Ascending aorta (tissue), 2 donors: ENCODE measurements around the gene STOX1. TPM values are rescaled to one million over a fixed set of nuclear protein-coding genes. Genes with fewer than 3 reads are reported as not detected.
A peak's percentile ranks its signal among the peaks of the same experiment; 100 is the strongest.
"Not testable (repeated sequence)": the region's sequence is repeated elsewhere in the genome, so short reads cannot be mapped to it uniquely, and the experiment has no call there.

Experiments
- DNase-seq, 2 donors: peaks; one replicate each; pipeline ENCODE4 v3.0.0-alpha.2; 2019; ENCODE audit warnings: low spot score in 2 of 2
- H3K27ac ChIP-seq, 2 donors: fragments of 200-600 bp; sonication (generic); one replicate each; pipeline ENCODE4 v1.5.1; 2016 to 2017; ENCODE audit warnings: mild to moderate bottlenecking in 1 of 2
- H3K27me3 ChIP-seq: fragments of 200-600 bp; sonication (generic); one replicate; pipeline ENCODE4 v1.5.1; 2017
- H3K36me3 ChIP-seq, 2 donors: fragments of 200-600 bp; sonication (generic); one replicate each; pipeline ENCODE4 v1.5.1; 2016
- H3K4me1 ChIP-seq, 2 donors: fragments of 200-600 bp; sonication (generic); one replicate each; pipeline ENCODE4 v1.5.1; 2016 to 2017; ENCODE audit warnings: mild to moderate bottlenecking in 1 of 2
- H3K4me3 ChIP-seq, 2 donors: fragments of 200-600 bp; sonication (generic); one replicate each; pipeline ENCODE4 v1.5.1; 2016 to 2017; ENCODE audit warnings: mild to moderate bottlenecking in 1 of 2
- H3K9me3 ChIP-seq, 2 donors: fragments of 200-600 bp; sonication (generic); one replicate each; pipeline ENCODE4 v1.5.1; 2016
- CTCF ChIP-seq, 3 experiments: fragments of 200-600 bp in 2 of 3; fragments of 450-650 bp in 1 of 3; sonication (generic) in 2 of 3; IDR thresholded peaks; one replicate each; pipeline ENCODE4 v1.5.1; 2016 to 2019; ENCODE audit warnings: antibody characterized with exemption in 3 of 3, mild to moderate bottlenecking in 1 of 3, moderate library complexity in 1 of 3
- intact Hi-C: fragments of 100-400 bp; cut with DNase I; formaldehyde crosslinking; loops from one replicate; pipeline ENCODE4 v1.15.1; 2023
- total RNA-seq: library from RNA; depleted of rRNA; stranded (reverse); fragments of >200 nt; gene quantifications from one replicate; pipeline ENCODE4 v1.1.0, GENCODE V29; 2016

STOX1 gene
- total RNA-seq, 1 donor from 2014 or later, result 0.11 TPM

GRCh38 chr10:68792115-68792514 lies 35.2 kb upstream of the STOX1 start:
- no peak for DNase-seq
- no peaks in the 10 kb centered on the region for H3K9me3 ChIP-seq
- intact Hi-C loops, result loop anchor here (5.0 kb wide), 1 partner anchor 105 kb away; no protein-coding TSS in a partner anchor
- no peak overlapping the region for H3K27ac ChIP-seq
- no peaks in the 10 kb centered on the region for H3K4me1 ChIP-seq
- H3K36me3 ChIP-seq, result peaks cover 45 to 85% of the 10 kb centered on the region in 2 donors
- TF ChIP-seq CTCF (IDR thresholded peaks at IDR 0.05), result peak in 1 of 3 experiments; percentile 19
- no peak overlapping the region for H3K4me3 ChIP-seq
- no peaks in the 10 kb centered on the region for H3K27me3 ChIP-seq

DNA sequence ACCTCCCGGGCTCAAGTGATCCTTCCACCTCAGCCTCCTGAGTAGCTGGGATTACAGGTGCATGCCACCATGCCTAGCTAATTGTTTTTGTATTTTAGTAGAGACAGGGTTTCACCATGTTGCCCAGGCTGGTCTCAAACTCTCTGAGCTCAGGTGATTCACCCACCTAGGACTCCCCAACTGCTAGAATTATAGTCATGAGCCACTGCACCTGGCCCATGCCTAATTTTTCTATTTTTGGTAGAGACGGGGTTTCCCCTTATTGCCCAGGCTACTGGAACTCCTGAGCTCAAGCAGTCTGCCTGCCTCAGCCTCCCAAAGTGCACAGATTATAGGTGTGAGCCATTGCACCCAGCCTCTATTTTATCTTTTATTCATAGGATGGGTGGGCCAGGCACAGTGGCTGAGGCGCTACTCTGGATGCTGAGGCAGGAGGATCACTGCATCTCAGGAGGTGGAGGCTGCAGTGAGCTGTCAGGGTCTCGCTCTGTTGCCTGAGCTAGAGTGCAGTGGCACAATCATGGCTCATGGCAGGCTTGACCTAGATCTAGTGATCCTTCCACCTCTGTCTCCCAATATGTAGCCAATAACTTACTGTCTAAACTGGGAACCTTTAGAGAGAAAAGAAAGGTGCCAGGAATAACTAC lies 31.3 kb upstream of the STOX1 start:
- no peak overlapping the region for H3K4me3 ChIP-seq
- peaks cover 14 to 46% of the 10 kb centered on the region in 2 donors for H3K36me3 ChIP-seq
- no peak overlapping the region for H3K27ac ChIP-seq
- intact Hi-C loops, result no loop called here
- TF ChIP-seq CTCF (IDR thresholded peaks at IDR 0.05), result no peak
- H3K4me1 ChIP-seq, result no peaks in the 10 kb centered on the region
- no peaks in the 10 kb centered on the region for H3K9me3 ChIP-seq
- DNase-seq, result no peak
- H3K27me3 ChIP-seq, result no peaks in the 10 kb centered on the region

DNA sequence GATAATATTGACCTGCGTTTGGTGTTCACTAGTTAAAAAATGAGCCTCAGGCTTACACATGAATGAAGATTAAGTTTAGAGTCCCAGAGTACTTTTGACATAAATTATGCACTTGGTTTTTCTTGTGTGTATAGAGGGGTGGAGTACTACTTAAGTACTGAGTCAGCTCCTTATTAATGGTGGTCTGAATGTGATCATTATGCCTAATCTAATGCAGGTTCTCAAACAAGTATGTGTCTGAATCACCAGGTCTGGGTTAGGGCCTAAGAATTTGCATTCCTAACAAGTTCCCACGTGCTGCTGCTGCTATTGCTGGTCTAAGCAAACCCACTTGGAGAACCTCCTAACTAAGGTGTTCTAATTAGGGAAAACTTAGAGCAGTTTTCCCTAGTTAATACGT lies 30.7 kb upstream of the STOX1 start:
- intact Hi-C loops, result no loop called here
- Histone ChIP-seq H3K4me1 (no peaks in the 10 kb centered on the region), H3K36me3 (peaks cover 12 to 40% of the 10 kb centered on the region in 2 donors), H3K27ac (no peak overlapping the region), H3K9me3 (no peaks in the 10 kb centered on the region), H3K27me3 (no peaks in the 10 kb centered on the region), H3K4me3 (no peak overlapping the region)
- DNase-seq, result no peak
- no peak for TF ChIP-seq CTCF (IDR thresholded peaks at IDR 0.05)

GRCh38 chr10:68800211-68800610 lies 27.1 kb upstream of the STOX1 start:
- no peaks in the 10 kb centered on the region for H3K4me1 ChIP-seq
- no peak for TF ChIP-seq CTCF (IDR thresholded peaks at IDR 0.05)
- DNase-seq, result no peak
- no peaks in the 10 kb centered on the region for H3K9me3 ChIP-seq
- no peak overlapping the region for H3K27ac ChIP-seq
- H3K36me3 ChIP-seq, result peaks cover 3 to 14% of the 10 kb centered on the region in 2 donors
- intact Hi-C loops, result no loop called here
- no peaks in the 10 kb centered on the region for H3K27me3 ChIP-seq
- H3K4me3 ChIP-seq, result no peak overlapping the region

GRCh38 chr10:68804692-68805091 lies 22.6 kb upstream of the STOX1 start:
- Histone ChIP-seq H3K4me1 (no peaks in the 10 kb centered on the region), H3K36me3 (no peaks in the 10 kb centered on the region), H3K9me3 (no peaks in the 10 kb centered on the region), H3K27ac (no peak overlapping the region), H3K4me3 (no peak overlapping the region), H3K27me3 (no peaks in the 10 kb centered on the region)
- no peak for TF ChIP-seq CTCF (IDR thresholded peaks at IDR 0.05)
- DNase-seq, result peak in 1 of 2 donors; percentile 11
- intact Hi-C loops, result no loop called here

- H3K27ac ChIP-seq, H3K9me3 ChIP-seq, intact Hi-C loops, H3K4me3 ChIP-seq, H3K36me3 ChIP-seq, H3K4me1 ChIP-seq, H3K27me3 ChIP-seq: not testable (repeated sequence)
- DNase-seq, result peak in 1 of 2 donors; percentile 4
Measured at GRCh38 chr10:68810830-68811229, 16.5 kb upstream of the STOX1 start.
